Activated CD4-positive, alpha-beta T cell treated with anti-CD3 and anti-CD28 coated beads for 36 hours (primary cell): ENCODE measurements around the gene PELI1. TPM values are rescaled to one million over a fixed set of nuclear protein-coding genes. Genes with fewer than 3 reads are reported as not detected.

Experiments used
- total RNA-seq, 2 experiments: library from RNA; stranded (reverse); gene quantifications; one replicate each; pipeline ENCODE4 v1.2.3, GENCODE V29; 2021

Gene PELI1
- total RNA-seq, 2 experiments from 2014 or later, result 21.3 to 29.7 TPM

Other genes starting within 250 kb of the PELI1 start
- gene VPS54, start 125.0 kb downstream of the PELI1 start, total RNA-seq, result 10 to 100 TPM in 1 of 2 experiments, 1 to 10 TPM in 1; 9.0 to 11.7 TPM